HepG2 (cell line): Measurements from ENCODE around the gene FGD2. TPM values are rescaled to one million over a fixed set of nuclear protein-coding genes. Genes with fewer than 3 reads are reported as not detected.

Source experiments
- ATAC-seq: fragments of 200-7000 bp; cut with Tn5 transposase; 3 replicates; pipeline ENCODE4 v1.9.1; 2020; ENCODE audit warnings: mild to moderate bottlenecking, moderate library complexity
- BruUV-seq: library from RNA; stranded (reverse); fragments of 400-500 nt; replicated peaks from 2 replicates; lab custom pipeline; 2021; lab: Mats Ljungman, UMichigan
- CTCF ChIA-PET: fragments of 300-600 bp; formaldehyde crosslinking; extraction: SDS; loops from one replicate; lab custom pipeline; 2021; ENCODE audit warnings: low total read pairs, inconsistent platforms, low intra/inter-chr PET ratio; lab: Yijun Ruan, JAX
- POLR2A ChIA-PET: fragments of 350-600 bp; sonication (Branson Sonifier 250); formaldehyde crosslinking; loops from one replicate; lab custom pipeline; 2020; ENCODE audit warnings: antibody characterized with exemption, inconsistent platforms; lab: Yijun Ruan, JAX
- DNase-seq: peaks from one replicate; pipeline ENCODE4 v3.0.0-alpha.2; 2015; ENCODE audit warnings: low spot score
- FAIRE-seq: peaks from 3 replicates; lab custom pipeline; 2011; peaks lifted over from hg19 to GRCh38; lab: Jason Lieb, UNC
- H2AFZ ChIP-seq: one replicate; pipeline ENCODE4 v1.6.1; 2011; ENCODE audit warnings: low read length, inconsistent platforms
- H3K27ac ChIP-seq: fragments of 300-600 bp; 3 replicates; pipeline ENCODE4 v1.8.0; 2011; ENCODE audit warnings: mixed run types, mild to moderate bottlenecking, mixed read lengths, low read length, inconsistent platforms; ENCODE audit not compliant: insufficient read depth; ENCODE audit errors: extremely low read length
- H3K27me3 ChIP-seq, 2 experiments: fragments of 200-600 bp in 1 of 2; 2 replicates in 1 of 2; 3 replicates in 1 of 2; pipeline versions ENCODE4 v1.6.0 to v1.8.0; 2011; ENCODE audit warnings: low read length in 2 of 2, mild to moderate bottlenecking in 2 of 2, moderate library complexity in 2 of 2, inconsistent platforms in 1 of 2; ENCODE audit not compliant: insufficient read depth in 2 of 2, control insufficient read depth in 1 of 2
- H3K36me3 ChIP-seq, 2 experiments: fragments of 200-600 bp in 1 of 2; replicated peaks in 1 of 2; 2 replicates in 1 of 2; 3 replicates in 1 of 2; pipeline versions ENCODE4 v1.5.1 to v1.8.0; 2011; ENCODE audit warnings: low read length in 2 of 2, inconsistent platforms in 1 of 2; ENCODE audit not compliant: insufficient read depth in 2 of 2, control insufficient read depth in 1 of 2
- H3K4me1 ChIP-seq: 2 replicates; pipeline ENCODE4 v1.5.1; 2012; ENCODE audit warnings: low read length, inconsistent platforms; ENCODE audit not compliant: insufficient read depth
- H3K4me2 ChIP-seq: 2 replicates; pipeline ENCODE4 v1.6.0; 2011; ENCODE audit warnings: low read depth, low read length, inconsistent platforms
- H3K4me3 ChIP-seq, 3 experiments: fragments of 200-600 bp in 1 of 3; sonication (generic), shearing (Covaris generic) in 1 of 3; replicated peaks in 1 of 3; 2 replicates each; pipeline ENCODE4 v1.5.1; 2011 to 2016; ENCODE audit warnings: low read length in 3 of 3, inconsistent platforms in 2 of 3, low read depth in 2 of 3, mild to moderate bottlenecking in 2 of 3, control low read depth in 1 of 3, mixed read lengths in 1 of 3; ENCODE audit not compliant: insufficient read depth in 1 of 3
- H3K79me2 ChIP-seq: one replicate; pipeline ENCODE4 v1.6.1; 2011; ENCODE audit warnings: low read length, inconsistent platforms; ENCODE audit not compliant: insufficient read depth
- H3K9ac ChIP-seq: 2 replicates; pipeline ENCODE4 v1.6.0; 2011; ENCODE audit warnings: mild to moderate bottlenecking, low read depth, low read length, inconsistent platforms; ENCODE audit not compliant: insufficient read depth
- H3K9me3 ChIP-seq: 2 replicates; pipeline ENCODE4 v1.5.1; 2012; ENCODE audit warnings: mild to moderate bottlenecking, low read length
- H4K20me1 ChIP-seq: 2 replicates; pipeline ENCODE4 v1.6.0; 2011; ENCODE audit warnings: inconsistent platforms, mild to moderate bottlenecking, low read length, moderate library complexity; ENCODE audit not compliant: insufficient read depth
- FOXP1 ChIP-seq, 2 experiments: fragments of 450-650 bp in 1 of 2; IDR thresholded peaks; 2 replicates each; pipeline ENCODE4 v1.6.1; 2017 to 2018; ENCODE audit warnings: antibody characterized with exemption in 1 of 2
- GLMP ChIP-seq: sonication (generic); formaldehyde crosslinking; IDR thresholded peaks from 2 replicates; pipeline ENCODE4 v1.9.0; 2021; ENCODE audit warnings: missing genetic modification reagents, mild to moderate bottlenecking, borderline replicate concordance
- HNF1B ChIP-seq: sonication (generic); formaldehyde crosslinking; IDR thresholded peaks from 2 replicates; pipeline ENCODE4 v1.5.1; 2020; ENCODE audit warnings: mild to moderate bottlenecking, moderate library complexity, missing genetic modification reagents
- MLX ChIP-seq: IDR thresholded peaks from 2 replicates; pipeline ENCODE4 v1.6.1; 2016
- NPAS2 ChIP-seq: sonication (generic); formaldehyde crosslinking; IDR thresholded peaks from 2 replicates; pipeline ENCODE4 v1.8.0; 2022; ENCODE audit warnings: mild to moderate bottlenecking, missing genetic modification reagents, borderline replicate concordance
- RCOR2 ChIP-seq: IDR thresholded peaks from 2 replicates; pipeline ENCODE4 v1.6.1; 2016; ENCODE audit warnings: missing biosample characterization, missing genetic modification reagents
- SP2 ChIP-seq: sonication (generic); formaldehyde crosslinking; IDR thresholded peaks from 2 replicates; pipeline ENCODE4 v1.5.1; 2020; ENCODE audit warnings: mild to moderate bottlenecking, missing genetic modification reagents
- ZFP90 ChIP-seq: sonication (generic); formaldehyde crosslinking; IDR thresholded peaks from 2 replicates; pipeline ENCODE4 v1.8.0; 2022; ENCODE audit warnings: missing genetic modification reagents, mild to moderate bottlenecking, inconsistent platforms, borderline replicate concordance
- ZKSCAN1 ChIP-seq: fragments of 150-350 bp; IDR thresholded peaks from 2 replicates; pipeline ENCODE4 v1.6.1; 2014; ENCODE audit warnings: low read length
- ZNF280B ChIP-seq: sonication (generic); formaldehyde crosslinking; IDR thresholded peaks from 2 replicates; pipeline ENCODE4 v1.5.0; 2020; ENCODE audit warnings: missing genetic modification reagents, mild to moderate bottlenecking, borderline replicate concordance
- ZNF350 ChIP-seq: sonication (generic); formaldehyde crosslinking; IDR thresholded peaks from 2 replicates; pipeline ENCODE4 v1.4.0; 2020; ENCODE audit warnings: mild to moderate bottlenecking, low read depth, missing genetic modification reagents, borderline replicate concordance
- ZNF619 ChIP-seq: sonication (generic); formaldehyde crosslinking; IDR thresholded peaks from 2 replicates; pipeline ENCODE4 v1.4.0; 2020; ENCODE audit warnings: mild to moderate bottlenecking, missing genetic modification reagents
- ZNF780A ChIP-seq: sonication (generic); formaldehyde crosslinking; IDR thresholded peaks from 2 replicates; pipeline ENCODE4 v1.8.0; 2022; ENCODE audit warnings: mild to moderate bottlenecking, missing genetic modification reagents, moderate library complexity
- ZSCAN9 ChIP-seq: IDR thresholded peaks from 2 replicates; pipeline ENCODE4 v1.6.1; 2016; ENCODE audit warnings: borderline replicate concordance
- WGBS: methylation state at CpG from one replicate; pipeline ENCODE4 v1.1.6; 2017; ENCODE audit warnings: low lambda C conversion rate; 5-methylcytosine and 5-hydroxymethylcytosine counted together
- in situ Hi-C: cut with HindIII; loops from 2 replicates; pipeline ENCODE4 v1.10.0; 2017; ENCODE audit warnings: low pct_unique_long_range_greater_than_20kb; ENCODE audit not compliant: extremely low pct_ligation_motif_present
- intact Hi-C: fragments of 100-400 bp; cut with micrococcal nuclease; formaldehyde crosslinking; loops from one replicate; pipeline ENCODE4 v1.10.0; 2022; ENCODE audit not compliant: unreplicated experiment
- polyA plus RNA-seq, 8 experiments: library from polyadenylated mRNA; depleted of rRNA in 3 of 8; stranded (reverse) in 7 of 8; unstranded in 1 of 8; fragments of >200 nt; fragmentation: Illumina TruSeq in 4 of 8; extraction: Trizol in 4 of 8; gene quantifications; 2 replicates each; pipeline versions ENCODE4 v1.2.1 to v1.2.3, GENCODE V29; 2011 to 2016; ENCODE audit warnings: low read depth in 4 of 8, missing spikeins in 1 of 8, mixed read lengths in 1 of 8; ENCODE audit not compliant: insufficient read depth in 1 of 8
- total RNA-seq, 5 experiments: library from RNA; depleted of rRNA; stranded (reverse); fragments of >200 nt; fragmentation: Illumina TruSeq; extraction: Trizol; gene quantifications; 2 replicates each; pipeline ENCODE4 v1.2.3, GENCODE V29; 2016; ENCODE audit warnings: low read depth in 1 of 5

Gene FGD2
- total and polyA plus RNA-seq, 2 of the 13 experiments (the other 11 are each of a cell fraction or from before 2014, with no cell fraction given) = not detected

- TF ChIP-seq ZNF280B (CRISPR knock-in tag) (no peak), ZNF350 (0 out of 2 replicates have a peak, but pooled peaks have one; percentile 3), ZFP90 (CRISPR knock-in tag) (no peak), SP2 (CRISPR knock-in tag) (no peak), RCOR2 (0 out of 2 replicates have a peak, but pooled peaks have one; percentile 21), ZKSCAN1 (no peak), MLX (CRISPR knock-in tag) (no peak), ZNF780A (CRISPR knock-in tag) (no peak), FOXP1 (IDR thresholded peaks at IDR 0.05) (no peak), FOXP1 (CRISPR knock-in tag; IDR thresholded peaks at IDR 0.05) (no peak), GLMP (CRISPR knock-in tag) (no peak)
Observed at GRCh38 chr6:37057128-37057471, 51.6 kb downstream of the FGD2 start (continued).

GRCh38 chr6:37057678-37058077 lies 52.2 kb downstream of the FGD2 start:
- in situ Hi-C loops (no loop called here), intact Hi-C loops (loop anchor here (5.0 kb wide), 1 partner anchor 70 kb away; no protein-coding TSS in a partner anchor)
- ChIA-PET POLR2A (interaction anchor here (0.5 to 8.5 kb wide), 9 partner anchors 45 to 160 kb away, joined by 3 to 119 read pairs (median 6); partner anchors contain the start of gene PIM1), CTCF (interaction anchor here (1.2 to 1.5 kb wide), 2 partner anchors 38 to 114 kb away, joined by 3 to 5 read pairs; no protein-coding TSS in a partner anchor)
- ATAC-seq (no peak), DNase-seq (no peak), FAIRE-seq (no peak)
- Histone ChIP-seq H3K4me2 (no peak overlapping the region), H3K27ac (peak overlapping the region; percentile 47), H3K36me3 (no peaks in the 10 kb centered on the region), H3K9ac (no peak overlapping the region), H3K79me2 (no peaks in the 10 kb centered on the region), H3K9me3 (no peaks in the 10 kb centered on the region), H2AFZ (no peak overlapping the region), H3K4me3 (no peak overlapping the region), H4K20me1 (no peaks in the 10 kb centered on the region), H3K4me1 (peaks cover 92% of the 10 kb centered on the region), H3K27me3 (no peaks in the 10 kb centered on the region)
- BruUV-seq = no TSS peak
- WGBS = 87% methylated on average over 7 of the region's 7 CpGs
- TF ChIP-seq ZSCAN9 (no peak), NPAS2 (CRISPR knock-in tag) (no peak), ZNF619 (CRISPR knock-in tag) (0 out of 2 replicates have a peak, but pooled peaks have one; percentile 14), HNF1B (CRISPR knock-in tag) (no peak)
